NCI-H82 treated with DMSO at 0.1 percent for 48 hours (cell line): ENCODE measurements around the gene PEX5L.
"Not testable (repeated sequence)": the region's sequence is repeated elsewhere in the genome, so short reads cannot be mapped to it uniquely, and the experiment has no call there.

Source experiments
- DNase-seq: peaks from one replicate; lab custom pipeline; 2025; ENCODE audit not compliant: unreplicated experiment; lab: John Stamatoyannopoulos, UW

Gene PEX5L

DNA sequence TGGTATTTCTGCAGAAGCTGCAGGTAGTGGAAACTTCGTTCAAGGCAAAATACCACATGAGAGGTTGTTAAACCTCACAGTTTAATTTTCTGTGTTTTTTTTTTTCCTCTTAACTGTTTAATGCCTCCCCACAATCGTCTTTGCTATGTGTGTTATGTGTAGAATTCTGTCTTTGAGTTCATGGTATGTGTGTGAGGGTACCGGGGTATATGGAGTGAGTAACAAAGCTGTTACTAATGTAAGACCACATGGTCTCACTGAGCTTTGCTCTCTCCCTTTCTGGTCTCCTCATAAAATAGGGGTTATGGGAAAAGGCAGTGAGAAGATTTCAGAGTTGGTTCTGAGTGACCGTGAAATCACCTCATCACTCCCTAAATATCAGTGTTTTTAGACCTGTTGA lies 240.3 kb downstream of the PEX5L start:
- DNase-seq: no peak

- DNase-seq: peak; percentile 53
Observed at GRCh38 chr3:179794355-179794754, 242.4 kb downstream of the PEX5L start.

- DNase-seq: no peak
Observed at GRCh38 chr3:179791793-179792192, 244.9 kb downstream of the PEX5L start.

GRCh38 chr3:179788996-179789395 lies 247.7 kb downstream of the PEX5L start:
- no peak for DNase-seq

DNA sequence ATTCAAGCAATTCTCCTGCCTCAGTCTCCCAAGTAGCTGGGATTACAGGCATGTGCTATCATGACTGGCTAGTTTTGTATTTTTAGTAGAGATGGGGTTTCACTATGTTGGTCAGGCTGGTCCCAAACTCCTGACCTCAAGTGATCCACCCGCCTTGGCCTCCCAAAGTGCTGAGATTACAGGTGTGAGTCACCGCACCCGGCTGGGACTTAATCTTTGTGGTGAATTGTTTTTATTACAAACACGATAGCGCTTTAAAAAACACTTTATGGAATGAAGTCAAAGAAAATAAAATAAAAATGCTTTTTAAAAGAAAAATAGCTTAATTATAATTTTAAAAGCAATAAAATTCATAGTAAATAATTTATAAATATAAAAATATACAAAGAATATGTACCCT lies 253.9 kb downstream of the PEX5L start:
- DNase-seq: not testable (repeated sequence)

GRCh38 chr3:179775416-179776122 lies 261.2 kb downstream of the PEX5L start:
- no peak for DNase-seq

GRCh38 chr3:179772297-179772696 lies 264.4 kb downstream of the PEX5L start:
- DNase-seq: no peak

GRCh38 chr3:179771797-179772196 lies 264.9 kb downstream of the PEX5L start:
- DNase-seq: no peak

DNA sequence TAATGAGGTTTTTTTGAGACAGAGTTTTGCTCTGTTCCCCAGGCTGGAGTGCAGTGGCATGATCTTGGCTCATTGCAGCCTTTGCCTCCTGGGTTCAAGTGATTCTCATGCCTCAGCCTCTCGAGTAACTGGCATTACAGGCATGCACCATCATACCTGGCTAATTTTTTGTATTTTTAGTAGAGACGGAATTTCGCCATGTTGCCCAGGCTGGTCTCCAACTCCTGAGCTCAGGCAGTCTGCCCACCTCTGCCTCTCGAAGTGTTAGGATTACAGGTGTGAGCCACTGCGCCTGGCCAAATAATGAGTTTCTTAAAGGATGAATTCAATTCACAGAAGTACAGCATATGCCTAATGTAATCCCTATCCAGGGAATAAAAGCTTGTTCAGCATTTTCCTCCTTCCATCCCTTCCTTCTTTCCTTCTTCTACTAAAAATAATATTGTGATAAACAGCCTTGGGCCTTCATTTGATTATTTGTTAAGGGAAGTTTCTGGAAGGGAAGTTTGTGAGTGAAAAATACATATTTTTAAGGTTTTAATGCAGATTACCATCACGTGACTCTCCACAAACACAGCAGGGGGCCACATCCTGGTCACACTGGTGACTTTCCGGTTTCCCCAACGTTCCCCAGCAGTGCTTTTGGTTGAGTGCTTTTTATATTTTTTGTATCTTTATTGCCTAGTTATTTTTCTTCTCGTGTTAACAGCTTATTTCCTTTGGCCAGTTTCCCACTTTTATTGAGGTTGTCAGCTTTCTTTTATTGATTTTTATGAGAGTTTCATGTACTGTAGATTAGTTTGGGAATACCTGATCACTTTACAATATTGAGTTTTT lies 267.1 kb downstream of the PEX5L start:
- DNase-seq: no peak

DNA sequence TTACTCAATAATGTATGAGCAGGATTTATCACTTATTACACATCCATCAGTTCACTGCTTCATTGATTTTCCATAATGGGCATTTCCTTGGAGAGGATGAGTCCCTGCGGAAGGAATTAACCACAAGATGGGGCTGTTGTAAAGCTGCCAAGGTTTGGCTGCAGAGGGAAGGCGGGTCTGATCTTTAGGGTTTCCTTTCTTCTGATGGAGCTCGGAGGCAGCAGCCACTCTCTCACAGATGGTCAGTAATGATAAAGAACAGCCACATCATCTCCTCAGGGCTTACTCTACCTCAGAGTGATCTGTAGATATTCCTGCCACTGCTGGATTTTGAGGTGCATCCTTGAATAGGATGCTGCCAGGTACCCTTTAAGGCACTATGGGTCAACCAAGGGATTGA lies 268.7 kb downstream of the PEX5L start:
- DNase-seq: peak; percentile 62

DNA sequence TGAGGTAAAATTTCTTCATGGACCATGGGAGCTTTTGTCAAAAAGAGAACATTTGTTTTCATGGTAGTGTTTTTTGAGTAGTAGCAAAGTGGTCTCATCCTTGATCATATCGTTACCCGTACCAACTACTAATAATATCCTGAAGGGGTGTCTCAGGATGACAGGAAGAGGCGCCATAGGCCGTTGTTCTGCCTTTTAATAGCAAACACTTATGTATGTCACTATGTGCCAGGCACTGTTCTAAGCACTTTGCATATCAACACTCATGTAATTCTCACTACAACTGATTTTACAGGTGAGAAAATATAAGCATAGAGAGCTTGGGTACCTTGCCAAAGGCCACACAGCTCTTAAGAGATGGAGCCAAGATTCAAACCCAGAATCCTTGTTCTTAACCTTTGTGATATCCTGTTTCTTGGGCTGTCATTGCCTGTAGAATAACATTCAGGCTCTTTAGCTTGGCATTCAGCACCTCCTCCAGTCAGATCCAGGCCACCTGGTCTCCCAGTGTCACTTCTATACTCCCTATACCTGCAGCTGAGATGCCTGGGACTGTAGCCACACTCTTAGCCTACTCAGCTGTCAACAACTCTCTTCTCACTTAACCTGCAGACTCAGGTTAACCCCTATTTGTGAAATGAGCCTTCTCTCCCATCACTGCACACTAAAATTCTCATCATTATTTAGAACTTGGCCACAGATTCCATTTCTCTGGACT lies 270.2 kb downstream of the PEX5L start:
- DNase-seq: no peak

GRCh38 chr3:179765396-179765795 lies 271.3 kb downstream of the PEX5L start:
- no peak for DNase-seq

GRCh38 chr3:179760944-179761343 lies 275.8 kb downstream of the PEX5L start:
- no peak for DNase-seq

DNA sequence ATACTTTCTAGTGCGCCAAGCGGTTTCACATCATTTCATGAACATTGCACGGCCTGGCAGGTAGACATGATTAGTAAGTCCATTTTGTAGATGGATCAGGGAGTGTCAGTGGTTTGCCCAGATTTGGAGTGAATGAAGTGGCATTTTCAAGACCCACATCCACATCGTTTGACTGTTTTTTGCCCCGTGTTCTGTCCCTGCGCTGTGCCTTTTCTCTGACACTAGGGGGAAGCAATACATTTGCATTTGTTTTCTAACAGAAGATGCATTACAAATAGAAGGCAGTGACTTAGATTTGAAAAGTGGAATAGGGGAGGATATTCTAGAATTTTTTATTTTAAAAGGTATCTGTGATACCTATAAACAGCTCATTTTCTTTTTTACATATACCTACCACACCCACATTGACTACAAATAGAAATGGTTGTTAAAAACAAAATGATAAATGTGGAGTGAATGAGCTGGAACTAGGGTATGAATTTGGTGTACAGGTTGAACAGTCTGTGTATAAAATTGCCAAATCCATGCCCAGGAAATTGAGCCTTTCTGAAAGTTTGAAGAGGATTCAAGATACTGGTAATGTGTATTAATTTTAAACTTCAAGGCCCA lies 285.9 kb downstream of the PEX5L start:
- DNase-seq: peak; percentile 42

- no peak for DNase-seq
Observed at GRCh38 chr3:179745716-179746115, 291.0 kb downstream of the PEX5L start.

DNA sequence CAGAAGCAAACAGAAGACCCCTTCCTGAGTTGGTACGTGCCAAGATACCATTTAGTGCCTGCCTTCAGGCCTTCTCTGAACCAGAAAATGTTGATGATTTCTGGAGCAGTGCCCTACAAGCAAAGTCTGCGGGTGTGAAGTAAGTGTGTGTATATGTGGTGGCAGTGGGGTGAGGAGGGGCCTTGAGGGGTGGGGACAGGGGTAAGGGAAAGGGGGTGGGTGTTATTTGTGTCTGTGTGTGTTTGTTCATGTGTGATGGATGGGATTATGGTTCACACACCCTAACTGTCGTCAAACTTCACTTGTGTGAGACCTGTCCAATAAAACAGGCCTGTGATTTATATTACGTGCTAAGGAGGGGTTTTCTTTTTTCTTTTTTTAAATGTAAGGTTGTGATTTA lies 291.7 kb downstream of the PEX5L start:
- DNase-seq: no peak
